GM12878 (cell line): Measurements from ENCODE around the gene IL1RAPL1. TPM values are rescaled to one million over a fixed set of nuclear protein-coding genes. Genes with fewer than 3 reads are reported as not detected.
"Not testable (repeated sequence)": the region's sequence is repeated elsewhere in the genome, so short reads cannot be mapped to it uniquely, and the experiment has no call there.

Experiments used
- ATAC-seq: fragments of 200-7000 bp; cut with Tn5 transposase; 3 replicates; pipeline ENCODE4 v1.9.1; 2020; ENCODE audit warnings: mild to moderate bottlenecking, moderate library complexity
- BruUV-seq: library from RNA; stranded (reverse); fragments of 400-500 nt; replicated peaks from 2 replicates; lab custom pipeline; 2021; lab: Mats Ljungman, UMichigan
- CTCF ChIA-PET: fragments of 300-600 bp; sonication (Branson Sonifier 250); formaldehyde crosslinking; extraction: SDS; loops from one replicate; lab custom pipeline; 2021; ENCODE audit warnings: inconsistent platforms; lab: Yijun Ruan, JAX
- POLR2A ChIA-PET: fragments of 350-600 bp; formaldehyde crosslinking; extraction: SDS; loops from one replicate; lab custom pipeline; 2021; ENCODE audit warnings: inconsistent platforms; lab: Charles Lee
- RAD21 ChIA-PET: fragments of 300-600 bp; sonication (Branson Sonifier 250); formaldehyde crosslinking; loops from one replicate; lab custom pipeline; 2023; ENCODE audit warnings: antibody characterized with exemption; ENCODE audit not compliant: unreplicated experiment; lab: Charles Lee
- SMC1A ChIA-PET: fragments of 300-600 bp; sonication (Branson Sonifier 250); formaldehyde crosslinking; loops from one replicate; lab custom pipeline; 2023; ENCODE audit not compliant: unreplicated experiment, uncharacterized antibody; lab: Charles Lee
- DNase-seq: peaks from one replicate; pipeline ENCODE4 v3.0.0-alpha.2; 2011; ENCODE audit warnings: low read depth, low spot score
- FAIRE-seq: peaks from 3 replicates; lab custom pipeline; 2011; peaks lifted over from hg19 to GRCh38; lab: Jason Lieb, UNC
- H2AFZ ChIP-seq: 2 replicates; pipeline ENCODE4 v1.6.0; 2011; ENCODE audit warnings: low read depth, low read length, control low read depth; ENCODE audit not compliant: control insufficient read depth
- H3K27ac ChIP-seq: 2 replicates; pipeline ENCODE4 v1.5.1; 2011; ENCODE audit warnings: control low read depth; ENCODE audit not compliant: control insufficient read depth, insufficient read depth
- H3K27me3 ChIP-seq, 2 experiments: replicated peaks in 1 of 2; 2 replicates each; pipeline versions ENCODE4 v1.6.0 to v1.6.1; 2011; ENCODE audit warnings: low read length in 1 of 2; ENCODE audit not compliant: control insufficient read depth in 2 of 2, insufficient read depth in 2 of 2
- H3K36me3 ChIP-seq, 2 experiments: 2 replicates each; pipeline ENCODE4 v1.5.1; 2011; ENCODE audit warnings: low read length in 1 of 2; ENCODE audit not compliant: control insufficient read depth in 2 of 2, insufficient read depth in 2 of 2
- H3K4me1 ChIP-seq: 2 replicates; pipeline ENCODE4 v1.6.1; 2011; ENCODE audit warnings: mild to moderate bottlenecking, low read length, moderate library complexity, mixed read lengths; ENCODE audit not compliant: control insufficient read depth, insufficient read depth
- H3K4me2 ChIP-seq: 2 replicates; pipeline ENCODE4 v1.6.0; 2011; ENCODE audit warnings: control low read depth; ENCODE audit not compliant: control insufficient read depth, insufficient read depth
- H3K4me3 ChIP-seq: fragments of 200-600 bp; sonication (generic); 2 replicates; pipeline ENCODE4 v1.5.1; 2016
- H3K79me2 ChIP-seq: 2 replicates; pipeline ENCODE4 v1.6.0; 2011; ENCODE audit warnings: low read length; ENCODE audit not compliant: control insufficient read depth, insufficient read depth
- H3K9ac ChIP-seq: 2 replicates; pipeline ENCODE4 v1.8.0; 2011; ENCODE audit warnings: low read length, control low read depth, mixed read lengths; ENCODE audit not compliant: control insufficient read depth, insufficient read depth
- H3K9me3 ChIP-seq: replicated peaks from 3 replicates; pipeline ENCODE4 v1.5.1; 2011; ENCODE audit warnings: mild to moderate bottlenecking, low read length; ENCODE audit not compliant: control insufficient read depth, insufficient read depth
- H4K20me1 ChIP-seq: 2 replicates; pipeline ENCODE4 v1.6.0; 2011; ENCODE audit not compliant: control insufficient read depth, insufficient read depth
- CHD2 ChIP-seq: IDR thresholded peaks from 2 replicates; pipeline ENCODE4 v1.6.1; 2011; ENCODE audit warnings: low read depth, low read length, improper control_type of control experiment, borderline replicate concordance
- JUNB ChIP-seq: IDR thresholded peaks from 2 replicates; pipeline ENCODE4 v1.6.1; 2016; ENCODE audit warnings: antibody characterized with exemption, mild to moderate bottlenecking
- ZNF217 ChIP-seq: fragments of 450-650 bp; IDR thresholded peaks from 2 replicates; pipeline ENCODE4 v1.6.1; 2017; ENCODE audit warnings: antibody characterized with exemption, mild to moderate bottlenecking
- WGBS: methylation state at CpG from one replicate; pipeline ENCODE4 v1.1.6; 2016; ENCODE audit warnings: low lambda C conversion rate; ENCODE audit not compliant: insufficient replicate concordance, insufficient coverage; ENCODE audit errors: missing lambda C conversion rate; 5-methylcytosine and 5-hydroxymethylcytosine counted together
- in situ Hi-C: fragments of 300-500 bp; cut with MboI; formaldehyde crosslinking; loops from 9 replicates; pipeline ENCODE4 v1.14.3; 2018; ENCODE audit warnings: mixed read lengths
- intact Hi-C: fragments of 100-400 bp; cut with micrococcal nuclease; formaldehyde crosslinking; loops from one replicate; pipeline ENCODE4 v1.14.2; 2022; ENCODE audit not compliant: unreplicated experiment
- polyA plus RNA-seq, 11 experiments: library from polyadenylated mRNA; depleted of rRNA in 4 of 11; unstranded in 6 of 11; stranded (reverse) in 5 of 11; fragments of >200 nt; fragmentation: Nextera tagmentation in 4 of 11; fragmentation: Illumina TruSeq in 1 of 11; extraction: Ambion mirVana in 4 of 11; extraction: Trizol in 1 of 11; gene quantifications; 1 replicate in 1 of 11; 2 replicates in 10 of 11; pipeline versions ENCODE4 v1.2.1 to v1.2.3, GENCODE V29; 2011 to 2016; ENCODE audit warnings: inconsistent platforms in 2 of 11, missing spikeins in 2 of 11, low read depth in 1 of 11
- total RNA-seq, 4 experiments: library from RNA; depleted of rRNA in 3 of 4; stranded (reverse); fragments of >200 nt in 3 of 4; fragmentation: Illumina TruSeq in 1 of 4; extraction: Trizol in 1 of 4; gene quantifications; 2 replicates each; pipeline versions ENCODE4 v1.2.1 to v1.2.3, GENCODE V29; 2013 to 2021

Gene IL1RAPL1
- total and polyA plus RNA-seq, 10 of the 15 experiments (the other 5 are each of a cell fraction or from before 2014, with no cell fraction given) = not detected

- WGBS = 33% methylated on average over 1 of the region's 1 CpG
- SMC1A ChIA-PET = no interaction called here
- H3K4me1 ChIP-seq = no peaks in the 10 kb centered on the region
- CTCF ChIA-PET = no interaction called here
- H2AFZ ChIP-seq = no peak overlapping the region
- TF ChIP-seq ZNF217 (no peak), CHD2 (no peak), JUNB (no peak)
- intact Hi-C loops = no loop called here
- H3K4me2 ChIP-seq = no peak overlapping the region
- H3K27ac ChIP-seq = no peak overlapping the region
- in situ Hi-C loops = no loop called here
- H3K27me3 ChIP-seq = no peaks in the 10 kb centered on the region
- no peak overlapping the region for H3K4me3 ChIP-seq
- RAD21 ChIA-PET = no interaction called here
- H4K20me1 ChIP-seq = no peaks in the 10 kb centered on the region
- DNase-seq (no peak), ATAC-seq (no peak), FAIRE-seq (no peak)
- no peaks in the 10 kb centered on the region for H3K36me3 ChIP-seq
- POLR2A ChIA-PET = no interaction called here
- BruUV-seq = no TSS peak
- no peak overlapping the region for H3K9ac ChIP-seq
- no peaks in the 10 kb centered on the region for H3K9me3 ChIP-seq
- H3K79me2 ChIP-seq = no peaks in the 10 kb centered on the region
Measured at GRCh38 chrX:29113221-29113620, 526.0 kb downstream of the IL1RAPL1 start.

- H3K27ac ChIP-seq, H3K36me3 ChIP-seq, H3K4me1 ChIP-seq, FAIRE-seq, H4K20me1 ChIP-seq, CTCF ChIA-PET, intact Hi-C loops, H3K27me3 ChIP-seq, H3K9ac ChIP-seq, H2AFZ ChIP-seq, BruUV-seq, DNase-seq, in situ Hi-C loops, H3K79me2 ChIP-seq, SMC1A ChIA-PET, H3K4me3 ChIP-seq, ATAC-seq, H3K9me3 ChIP-seq, POLR2A ChIA-PET, H3K4me2 ChIP-seq, RAD21 ChIA-PET: not testable (repeated sequence)
- WGBS = 20% methylated on average over 2 of the region's 2 CpGs
Measured at GRCh38 chrX:29122817-29123216, 535.6 kb downstream of the IL1RAPL1 start.
